HG03135 (cell line): ENCODE data around the gene POLR3C.
"Not testable (repeated sequence)": the region's sequence is repeated elsewhere in the genome, so short reads cannot be mapped to it uniquely, and the experiment has no call there.

Source experiments
- ATAC-seq: cut with Tn5 transposase; IDR thresholded peaks from one replicate; pipeline ENCODE4 v1.9.1; 2021; ENCODE audit warnings: mild to moderate bottlenecking, moderate library complexity; ENCODE audit not compliant: unreplicated experiment

Gene POLR3C

GRCh38 chr1:145822779-145823331 is 1.1 kb upstream of the POLR3C start:
- ATAC-seq: not testable (repeated sequence)

- ATAC-seq: no peak
Measured at GRCh38 chr1:145824499-145824842, 471 bp downstream of the POLR3C start.

- no peak for ATAC-seq
Measured at GRCh38 chr1:145826030-145826429, 2.0 kb downstream of the POLR3C start.

GRCh38 chr1:145827966-145828365 is 4.0 kb downstream of the POLR3C start:
- no peak for ATAC-seq

GRCh38 chr1:145828367-145829026 is 4.5 kb downstream of the POLR3C start:
- no peak for ATAC-seq

- ATAC-seq: not testable (repeated sequence)
Measured at GRCh38 chr1:145830810-145831209, 6.8 kb downstream of the POLR3C start.

- no peak for ATAC-seq
Measured at GRCh38 chr1:145837656-145838055, 13.7 kb downstream of the POLR3C start.

- ATAC-seq: no peak
Measured at GRCh38 chr1:145843031-145843430, 19.0 kb downstream of the POLR3C start.

GRCh38 chr1:145845144-145845513 is 21.1 kb downstream of the POLR3C start:
- ATAC-seq: peak; percentile 71

- peak; percentile 54 for ATAC-seq
Measured at GRCh38 chr1:145845514-145846161, 21.6 kb downstream of the POLR3C start, which contains the start of gene NUDT17. Gene NUDT17 (plus strand): TSS chr1:145845630. CDS start chr1:145845641, 11 bp downstream.

- ATAC-seq: peak; percentile 32
Measured at GRCh38 chr1:145846201-145846612, 22.2 kb downstream of the POLR3C start.

GRCh38 chr1:145847827-145848226 is 23.8 kb downstream of the POLR3C start:
- no peak for ATAC-seq

- no peak for ATAC-seq
Measured at GRCh38 chr1:145849356-145850160, 25.6 kb downstream of the POLR3C start.

GRCh38 chr1:145855426-145855948 is 31.5 kb downstream of the POLR3C start:
- ATAC-seq: no peak

- ATAC-seq: no peak
Measured at GRCh38 chr1:145857170-145857569, 33.2 kb downstream of the POLR3C start.

GRCh38 chr1:145858238-145858900 is 34.4 kb downstream of the POLR3C start:
- ATAC-seq: peak; percentile 9

- ATAC-seq: peak; percentile 85
Measured at GRCh38 chr1:145858901-145859490, 35.0 kb downstream of the POLR3C start, which contains the start of gene PIAS3. Gene PIAS3 (minus strand): TSS chr1:145859081. CDS start chr1:145858990, 91 bp downstream.

GRCh38 chr1:145859491-145860023 is 35.6 kb downstream of the POLR3C start:
- ATAC-seq: peak; percentile 74

- no peak for ATAC-seq
Measured at GRCh38 chr1:145863282-145864018, 39.5 kb downstream of the POLR3C start.
